Upper lobe of left lung (tissue), 6 donors: ENCODE results near the gene ADAMTS2. TPM values are rescaled to one million over a fixed set of nuclear protein-coding genes. Genes with fewer than 3 reads are reported as not detected.
A peak's percentile ranks its signal among the peaks of the same experiment; 100 is the strongest.

Experiments
- ATAC-seq, 2 donors: fragments of 200-7000 bp; cut with Tn5 transposase; one replicate each; pipeline ENCODE4 v1.9.1; 2022; ENCODE audit warnings: mild to moderate bottlenecking in 2 of 2, moderate library complexity in 2 of 2; ENCODE audit not compliant: low FRiP score in 2 of 2
- DNase-seq, 2 donors: peaks; one replicate each; pipeline ENCODE4 v3.0.0-alpha.2; 2019 to 2020
- H3K27ac ChIP-seq, 4 donors: fragments of 200-600 bp; sonication (generic); one replicate each; pipeline ENCODE4 v1.5.1; 2016 to 2019
- H3K27me3 ChIP-seq, 4 donors: fragments of 200-600 bp; sonication (generic); one replicate each; pipeline ENCODE4 v1.5.1; 2017 to 2019
- H3K36me3 ChIP-seq, 4 donors: fragments of 200-600 bp; sonication (generic); one replicate each; pipeline ENCODE4 v1.5.1; 2016 to 2019
- H3K4me1 ChIP-seq, 4 donors: fragments of 200-600 bp; sonication (generic); one replicate each; pipeline ENCODE4 v1.5.1; 2018 to 2019
- H3K4me3 ChIP-seq, 4 donors: fragments of 200-600 bp; sonication (generic); one replicate each; pipeline ENCODE4 v1.5.1; 2017 to 2019; ENCODE audit warnings: mild to moderate bottlenecking in 2 of 4, moderate library complexity in 1 of 4
- H3K9me3 ChIP-seq, 4 donors: fragments of 200-600 bp; sonication (generic); one replicate each; pipeline ENCODE4 v1.5.1; 2018 to 2019
- CTCF ChIP-seq, 6 experiments: fragments of 450-650 bp in 4 of 6; fragments of 200-600 bp in 2 of 6; sonication (generic) in 2 of 6; IDR thresholded peaks; one replicate each; pipeline ENCODE4 v1.5.1; 2016 to 2019; ENCODE audit warnings: antibody characterized with exemption in 6 of 6
- EP300 ChIP-seq, 4 donors: sonication (generic); formaldehyde crosslinking; IDR thresholded peaks; one replicate each; pipeline ENCODE4 v1.5.1; 2017; ENCODE audit warnings: antibody characterized with exemption in 4 of 4, control low read depth in 2 of 4
- POLR2A ChIP-seq, 4 donors: fragments of 450-650 bp; IDR thresholded peaks; one replicate each; pipeline ENCODE4 v1.5.1; 2016 to 2017; ENCODE audit warnings: antibody characterized with exemption in 4 of 4, mild to moderate bottlenecking in 2 of 4
- POLR2AphosphoS5 ChIP-seq, 2 donors: sonication (generic); formaldehyde crosslinking; IDR thresholded peaks; one replicate each; pipeline ENCODE4 v1.5.1; 2017; ENCODE audit warnings: antibody characterized with exemption in 2 of 2
- WGBS, 2 donors: methylation state at CpG; one replicate each; pipeline ENCODE4 v1.1.5; 2017 to 2018; 5-methylcytosine and 5-hydroxymethylcytosine counted together
- total RNA-seq, 6 donors: library from RNA; depleted of rRNA in 4 of 6; stranded (reverse); fragments of >200 nt in 4 of 6; gene quantifications; one replicate each; pipeline versions ENCODE4 v1.1.0 to v1.2.1, GENCODE V29; 2016 to 2021
- donor health status: DM: no; HTN: no; CAD: no; lungs with moderate emphysema.
- donor health status: DM: no; HTN: yes; CAD: no; lungs with severe emphysema.

Gene ADAMTS2
- total RNA-seq, 6 donors from 2014 or later = 10.0 to 114 (median 25.7) TPM

- Histone ChIP-seq H3K4me1 (peaks cover 0 to 3% (median 2%) of the 10 kb centered on the region in 4 donors), H3K27me3 (no peaks in the 10 kb centered on the region), H3K9me3 (peaks cover 0 to 9% (median 0%) of the 10 kb centered on the region in 4 donors), H3K36me3 (no peaks in the 10 kb centered on the region), H3K4me3 (no peak overlapping the region), H3K27ac (no peak overlapping the region)
- DNase-seq (peak in 1 of 2 donors; percentile 3), ATAC-seq (no peak)
- 92 to 93% methylated on average over 7 to 8 of the region's 8 CpGs for WGBS, 2 donors
- no peak for TF ChIP-seq EP300 (IDR thresholded peaks at IDR 0.05)
- no peak for TF ChIP-seq CTCF (IDR thresholded peaks at IDR 0.05)
- no peak for TF ChIP-seq POLR2A (IDR thresholded peaks at IDR 0.05)
- TF ChIP-seq POLR2AphosphoS5 (IDR thresholded peaks at IDR 0.05) = no peak
Measured at GRCh38 chr5:179161901-179162300, 183.4 kb downstream of the ADAMTS2 start.

GRCh38 chr5:179160584-179160983, 184.7 kb downstream of the ADAMTS2 start:
- Histone ChIP-seq H3K27ac (no peak overlapping the region), H3K4me1 (no peaks in the 10 kb centered on the region), H3K27me3 (no peaks in the 10 kb centered on the region), H3K4me3 (no peak overlapping the region), H3K36me3 (no peaks in the 10 kb centered on the region), H3K9me3 (peaks cover 0 to 9% (median 0%) of the 10 kb centered on the region in 4 donors)
- TF ChIP-seq CTCF (IDR thresholded peaks at IDR 0.05) (no peak), POLR2AphosphoS5 (IDR thresholded peaks at IDR 0.05) (no peak), POLR2A (IDR thresholded peaks at IDR 0.05) (no peak), EP300 (IDR thresholded peaks at IDR 0.05) (no peak)
- ATAC-seq (no peak), DNase-seq (no peak)
- 76 to 88% methylated on average over 3 of the region's 3 CpGs for WGBS, 2 donors

- no peak for TF ChIP-seq POLR2A (IDR thresholded peaks at IDR 0.05)
- no peak for TF ChIP-seq CTCF (IDR thresholded peaks at IDR 0.05)
- no peak for TF ChIP-seq POLR2AphosphoS5 (IDR thresholded peaks at IDR 0.05)
- TF ChIP-seq EP300 (IDR thresholded peaks at IDR 0.05) = no peak
- no peak overlapping the region for H3K27ac ChIP-seq
- peaks cover 0 to 9% (median 0%) of the 10 kb centered on the region in 4 donors for H3K9me3 ChIP-seq
- ATAC-seq (no peak), DNase-seq (peak in 1 of 2 donors; percentile 10)
- H3K27me3 ChIP-seq = no peaks in the 10 kb centered on the region
- WGBS, 2 donors = 91 to 94% methylated on average over 13 to 14 of the region's 14 CpGs
- no peaks in the 10 kb centered on the region for H3K36me3 ChIP-seq
- no peak overlapping the region for H3K4me3 ChIP-seq
- H3K4me1 ChIP-seq = no peaks in the 10 kb centered on the region
Measured at GRCh38 chr5:179158556-179158955, 186.7 kb downstream of the ADAMTS2 start.

DNA sequence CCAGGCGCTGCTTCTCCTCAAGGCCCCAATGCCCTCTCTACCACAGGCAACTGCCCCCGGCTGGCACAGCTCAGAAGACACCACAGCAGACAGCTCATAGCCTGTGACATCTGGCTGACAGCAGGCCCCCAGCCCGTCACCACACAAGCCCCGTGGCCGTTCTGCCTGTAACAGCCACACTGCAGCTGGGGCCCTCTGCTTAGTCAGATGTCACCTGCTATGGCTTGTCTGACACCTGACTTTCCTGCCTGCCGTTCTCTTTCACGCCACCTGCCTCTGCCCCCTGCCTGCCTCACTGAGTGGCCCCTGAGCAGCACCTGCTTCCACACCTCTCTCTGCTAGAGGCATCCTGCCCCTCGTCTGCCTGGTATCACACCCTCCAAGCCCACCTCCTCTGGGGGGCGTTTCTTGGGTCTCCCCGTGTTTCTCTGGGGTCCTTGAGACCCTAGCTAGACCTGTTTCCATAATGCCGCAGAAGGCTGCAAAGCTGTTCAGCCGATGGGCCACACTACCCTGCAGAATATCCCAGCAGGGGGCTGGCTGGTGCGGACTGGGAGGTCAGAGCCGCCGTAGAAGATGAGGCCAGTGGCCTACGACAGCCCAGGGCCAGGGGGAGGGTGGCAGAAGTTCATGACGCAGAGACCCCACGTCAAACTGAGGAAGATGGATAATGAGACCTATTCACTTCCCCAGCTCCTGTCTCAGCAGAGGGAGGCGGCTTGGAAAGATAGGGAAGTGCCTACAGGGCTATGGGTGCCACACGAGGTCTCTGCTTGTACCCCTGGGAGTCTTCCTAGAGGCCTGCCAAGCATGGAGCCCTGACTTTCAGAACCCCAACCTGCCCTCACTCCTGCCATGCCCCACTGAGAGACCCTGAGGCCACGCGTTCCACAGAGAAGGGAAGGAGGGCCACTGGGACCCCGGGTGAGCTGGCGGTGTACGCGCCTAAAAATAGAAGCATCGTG, 190.0 kb downstream of the ADAMTS2 start:
- Histone ChIP-seq H3K9me3 (no peaks in the 10 kb centered on the region), H3K27me3 (no peaks in the 10 kb centered on the region), H3K4me3 (no peak overlapping the region), H3K4me1 (no peaks in the 10 kb centered on the region), H3K27ac (no peak overlapping the region), H3K36me3 (peaks cover 0 to 6% (median 1%) of the 10 kb centered on the region in 4 donors)
- TF ChIP-seq CTCF (IDR thresholded peaks at IDR 0.05) = no peak
- no peak for TF ChIP-seq EP300 (IDR thresholded peaks at IDR 0.05)
- no peak for TF ChIP-seq POLR2AphosphoS5 (IDR thresholded peaks at IDR 0.05)
- no peak for TF ChIP-seq POLR2A (IDR thresholded peaks at IDR 0.05)
- ATAC-seq (no peak), DNase-seq (no peak)
- 67 to 74% methylated on average over 18 to 27 of the region's 27 CpGs for WGBS, 2 donors
